Activated CD4-positive, alpha-beta T cell treated with anti-CD3 and anti-CD28 coated beads, Interleukin-10, Interleukin-2, amounts not matched to agents 100 ng/mL and 50 ng/mL, durations not matched to agents 16 hours and 8 hours (primary cell): ENCODE measurements around the gene YAE1.
A peak's percentile ranks its signal among the peaks of the same experiment; 100 is the strongest.
"Not testable (repeated sequence)": the region's sequence is repeated elsewhere in the genome, so short reads cannot be mapped to it uniquely, and the experiment has no call there.

ENCODE experiments used
- DNase-seq: peaks from one replicate; pipeline ENCODE4 v3.0.0-alpha.2; 2020

YAE1 gene

GRCh38 chr7:39566023-39566921, at the start of gene YAE1:
Gene YAE1 (plus strand): TSS chr7:39566404. CDS start chr7:39566419, 15 bp downstream.
- peak; percentile 90 for DNase-seq

GRCh38 chr7:39516498-39516897, 49.7 kb upstream of the YAE1 start:
- DNase-seq, result no peak

- no peak for DNase-seq
Measured at GRCh38 chr7:39517240-39517639, 49.0 kb upstream of the YAE1 start.

GRCh38 chr7:39525926-39526325, 40.3 kb upstream of the YAE1 start:
- DNase-seq, result no peak

- DNase-seq, result no peak
Measured at GRCh38 chr7:39526666-39527065, 39.5 kb upstream of the YAE1 start.

GRCh38 chr7:39527296-39527695, 38.9 kb upstream of the YAE1 start:
- DNase-seq, result no peak

- no peak for DNase-seq
Measured at GRCh38 chr7:39527951-39528350, 38.3 kb upstream of the YAE1 start.

- no peak for DNase-seq
Measured at GRCh38 chr7:39528849-39529248, 37.4 kb upstream of the YAE1 start.

GRCh38 chr7:39529582-39529981, 36.6 kb upstream of the YAE1 start:
- no peak for DNase-seq

GRCh38 chr7:39530971-39531370, 35.2 kb upstream of the YAE1 start:
- DNase-seq, result no peak

GRCh38 chr7:39531818-39532217, 34.4 kb upstream of the YAE1 start:
- DNase-seq, result no peak

- DNase-seq, result no peak
Measured at GRCh38 chr7:39532832-39533231, 33.4 kb upstream of the YAE1 start.

- no peak for DNase-seq
Measured at GRCh38 chr7:39534599-39534998, 31.6 kb upstream of the YAE1 start.

GRCh38 chr7:39535064-39535463, 31.1 kb upstream of the YAE1 start:
- DNase-seq, result no peak

GRCh38 chr7:39535720-39536119, 30.5 kb upstream of the YAE1 start:
- no peak for DNase-seq

GRCh38 chr7:39536951-39537350, 29.3 kb upstream of the YAE1 start:
- DNase-seq, result no peak

- DNase-seq, result no peak
Measured at GRCh38 chr7:39539816-39540215, 26.4 kb upstream of the YAE1 start.

GRCh38 chr7:39540320-39540719, 25.9 kb upstream of the YAE1 start:
- no peak for DNase-seq

GRCh38 chr7:39541511-39541910, 24.7 kb upstream of the YAE1 start:
- DNase-seq, result no peak

GRCh38 chr7:39544774-39545173, 21.4 kb upstream of the YAE1 start:
- not testable (repeated sequence) for DNase-seq

GRCh38 chr7:39547336-39547735, 18.9 kb upstream of the YAE1 start:
- no peak for DNase-seq

GRCh38 chr7:39550411-39550810, 15.8 kb upstream of the YAE1 start:
- DNase-seq, result no peak

- no peak for DNase-seq
Measured at GRCh38 chr7:39553436-39553835, 12.8 kb upstream of the YAE1 start.

GRCh38 chr7:39554583-39555165, 11.5 kb upstream of the YAE1 start:
- DNase-seq, result no peak

- no peak for DNase-seq
Measured at GRCh38 chr7:39557222-39557621, 9.0 kb upstream of the YAE1 start.
